Activated CD4-positive, alpha-beta T cell treated with anti-CD3 and anti-CD28 coated beads, Interleukin-2, amount 10 ng/mL, durations not matched to agents 7 days and 5 days (primary cell): Measurements from ENCODE around the gene UIMC1. TPM values are rescaled to one million over a fixed set of nuclear protein-coding genes. Genes with fewer than 3 reads are reported as not detected.

Source experiments
- CTCF ChIA-PET: fragments of 350-600 bp; sonication (Branson Sonifier 250); formaldehyde crosslinking; loops from one replicate; lab custom pipeline; 2021; ENCODE audit warnings: antibody characterized with exemption; lab: Charles Lee
- POLR2A ChIA-PET: fragments of 350-600 bp; sonication (Branson Sonifier 250); formaldehyde crosslinking; loops from one replicate; lab custom pipeline; 2021; ENCODE audit warnings: antibody characterized with exemption; lab: Charles Lee
- DNase-seq: peaks from one replicate; pipeline ENCODE4 v3.0.0-alpha.2; 2020
- H3K27ac Mint-ChIP-seq: one replicate; pipeline ENCODE4 v1.8.0; 2021; ENCODE audit warnings: mild to moderate bottlenecking, moderate library complexity, mixed read lengths
- H3K27me3 Mint-ChIP-seq: one replicate; pipeline ENCODE4 v1.8.0; 2021; ENCODE audit warnings: mixed read lengths
- H3K36me3 Mint-ChIP-seq: one replicate; pipeline ENCODE4 v1.8.0; 2021; ENCODE audit warnings: low read depth, mixed read lengths
- H3K4me1 Mint-ChIP-seq: one replicate; pipeline ENCODE4 v1.8.0; 2021; ENCODE audit warnings: mixed read lengths
- H3K4me3 Mint-ChIP-seq: one replicate; pipeline ENCODE4 v1.8.0; 2021; ENCODE audit warnings: mild to moderate bottlenecking, moderate library complexity, mixed read lengths
- H3K9me3 Mint-ChIP-seq: one replicate; pipeline ENCODE4 v1.8.0; 2021; ENCODE audit warnings: mixed read lengths
- total RNA-seq, 2 experiments: library from RNA; stranded (reverse); gene quantifications; one replicate each; pipeline ENCODE4 v1.2.3, GENCODE V29; 2021

The UIMC1 gene
- total RNA-seq, 2 experiments from 2014 or later, result 49.3 to 53.0 TPM

GRCh38 chr5:176883700-176884570 is 122.6 kb downstream of the UIMC1 start:
- Mint-ChIP-seq H3K27me3 (no peaks in the 10 kb centered on the region), H3K36me3 (no peaks in the 10 kb centered on the region), H3K4me1 (peaks cover 7% of the 10 kb centered on the region), H3K4me3 (no peak overlapping the region), H3K27ac (no peak overlapping the region), H3K9me3 (no peaks in the 10 kb centered on the region)
- POLR2A ChIA-PET, result no interaction called here
- no peak for DNase-seq
- CTCF ChIA-PET, result interaction anchor here (1.5 kb wide), 1 partner anchor 15 kb away, joined by 6 read pairs; the partner anchor contains the start of gene HK3

DNA sequence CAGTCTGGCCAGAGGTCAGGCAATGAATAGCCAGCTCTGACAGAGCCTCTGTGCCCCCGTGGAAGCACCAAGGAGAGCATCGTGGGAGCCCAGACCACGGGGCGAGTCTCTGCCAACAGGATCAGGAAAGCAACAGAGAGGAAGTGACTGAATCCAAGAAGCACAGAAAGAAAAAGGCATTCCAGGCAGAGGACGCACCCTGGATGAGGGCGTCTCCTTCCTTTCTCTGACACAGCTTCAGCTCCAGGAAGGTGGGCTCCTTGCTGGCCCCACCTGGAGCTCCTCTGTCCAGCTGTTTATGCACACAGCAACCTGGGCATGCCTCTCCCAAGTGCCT is 124.0 kb downstream of the UIMC1 start:
- Mint-ChIP-seq H3K27me3 (no peaks in the 10 kb centered on the region), H3K4me1 (peaks cover 7% of the 10 kb centered on the region), H3K36me3 (no peaks in the 10 kb centered on the region), H3K9me3 (no peaks in the 10 kb centered on the region), H3K27ac (no peak overlapping the region), H3K4me3 (no peak overlapping the region)
- DNase-seq, result no peak
- ChIA-PET POLR2A (no interaction called here), CTCF (interaction anchor here (1.5 kb wide), 1 partner anchor 16 kb away, joined by 6 read pairs; the partner anchor contains the start of gene HK3)

DNA sequence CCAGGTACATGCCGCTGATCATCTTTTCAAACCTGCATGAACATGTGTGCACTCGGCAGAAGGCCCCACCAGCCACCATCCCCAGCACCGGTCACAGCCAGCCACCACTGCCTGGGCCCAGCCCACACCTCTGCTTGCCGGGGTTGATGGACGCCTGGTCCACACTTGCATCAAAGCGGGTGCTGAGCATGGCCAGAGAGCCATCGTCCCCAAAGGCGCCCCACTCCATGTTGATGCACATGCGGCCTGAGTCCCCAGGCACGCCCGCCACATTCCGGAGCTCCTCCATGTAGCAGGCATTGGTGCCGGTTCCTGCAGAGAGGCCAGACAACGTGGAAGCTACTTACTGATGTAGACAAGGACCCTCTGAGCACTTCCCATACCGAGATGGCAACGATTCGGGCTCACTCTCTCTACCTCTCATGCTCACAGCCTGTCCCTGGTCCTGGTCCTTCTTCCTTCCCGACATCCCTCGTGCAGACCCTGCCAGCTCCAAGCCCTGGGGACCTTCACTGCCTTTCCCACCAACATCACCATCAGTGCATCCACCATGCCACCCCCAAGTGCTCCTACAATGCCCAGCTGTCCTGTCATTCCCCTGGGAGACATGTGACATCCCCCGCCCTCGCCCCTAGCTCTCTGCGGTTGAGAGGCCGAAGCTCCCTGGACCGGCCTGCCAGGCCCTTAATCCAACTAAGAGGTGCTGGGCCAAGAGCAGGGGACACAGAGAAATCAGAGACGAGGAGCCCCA is 124.6 kb downstream of the UIMC1 start:
- ChIA-PET POLR2A (no interaction called here), CTCF (interaction anchor here (1.5 kb wide), 1 partner anchor 17 kb away, joined by 6 read pairs; the partner anchor contains the start of gene HK3)
- no peaks in the 10 kb centered on the region for H3K9me3 Mint-ChIP-seq
- no peak overlapping the region for H3K4me3 Mint-ChIP-seq
- H3K27me3 Mint-ChIP-seq, result no peaks in the 10 kb centered on the region
- peaks cover 7% of the 10 kb centered on the region for H3K4me1 Mint-ChIP-seq
- no peaks in the 10 kb centered on the region for H3K36me3 Mint-ChIP-seq
- no peak overlapping the region for H3K27ac Mint-ChIP-seq
- no peak for DNase-seq

- peaks cover 4% of the 10 kb centered on the region for H3K27me3 Mint-ChIP-seq
- no peak overlapping the region for H3K4me3 Mint-ChIP-seq
- peaks cover 7% of the 10 kb centered on the region for H3K4me1 Mint-ChIP-seq
- H3K9me3 Mint-ChIP-seq, result no peaks in the 10 kb centered on the region
- DNase-seq, result no peak
- ChIA-PET POLR2A (no interaction called here), CTCF (no interaction called here)
- no peaks in the 10 kb centered on the region for H3K36me3 Mint-ChIP-seq
- H3K27ac Mint-ChIP-seq, result no peak overlapping the region
These were observed 125.4 kb downstream of the UIMC1 start for GRCh38 chr5:176881021-176881749.

DNA sequence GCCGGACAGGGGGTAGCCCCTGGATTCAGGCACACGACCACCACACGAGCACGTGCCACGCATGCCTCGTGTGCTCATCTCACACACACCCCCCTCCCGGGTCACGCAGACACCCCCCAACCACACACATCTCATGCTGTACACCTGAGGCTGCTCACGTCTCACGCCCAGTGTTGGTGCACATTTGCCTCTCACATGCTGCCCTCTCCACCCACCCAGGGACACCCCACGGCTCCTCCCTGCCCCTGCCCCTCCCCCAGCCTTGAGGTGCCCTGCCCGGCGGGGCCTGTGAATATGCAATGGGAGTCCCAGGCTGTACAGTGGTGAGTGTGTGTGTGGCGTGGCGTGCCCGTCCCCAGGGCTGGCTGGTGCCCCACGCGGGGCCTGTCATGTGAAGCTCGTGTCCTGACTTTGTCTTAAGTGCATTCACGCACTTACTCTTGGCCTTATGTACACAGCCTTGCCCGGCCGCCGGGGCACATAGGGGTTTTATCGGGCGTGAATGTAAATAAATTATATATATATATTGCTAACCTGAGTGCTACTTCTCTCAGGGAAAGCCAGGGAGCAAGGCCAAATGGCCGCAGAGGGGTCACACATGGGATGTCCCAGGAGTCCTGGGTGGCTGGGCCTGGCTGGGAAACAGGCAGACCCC is 126.1 kb downstream of the UIMC1 start:
- Mint-ChIP-seq H3K27ac (no peak overlapping the region), H3K36me3 (no peaks in the 10 kb centered on the region), H3K4me1 (peaks cover 10% of the 10 kb centered on the region), H3K4me3 (no peak overlapping the region), H3K27me3 (peaks cover 11% of the 10 kb centered on the region), H3K9me3 (no peaks in the 10 kb centered on the region)
- ChIA-PET CTCF (interaction anchor here (1.0 kb wide), 1 partner anchor 60 kb away, joined by 4 read pairs; no protein-coding TSS in a partner anchor), POLR2A (no interaction called here)
- DNase-seq, result no peak

- CTCF ChIA-PET, result interaction anchor here (0.5 to 1.0 kb wide), 2 partner anchors 61 to 205 kb away, joined by 3 to 4 read pairs; no protein-coding TSS in a partner anchor
These were observed 126.8 kb downstream of the UIMC1 start for GRCh38 chr5:176879663-176880361.

GRCh38 chr5:176878906-176879662 is 127.5 kb downstream of the UIMC1 start:
- Mint-ChIP-seq H3K27ac (no peak overlapping the region), H3K36me3 (no peaks in the 10 kb centered on the region), H3K4me3 (no peak overlapping the region), H3K27me3 (peaks cover 18% of the 10 kb centered on the region), H3K4me1 (peaks cover 3% of the 10 kb centered on the region), H3K9me3 (no peaks in the 10 kb centered on the region)
- CTCF ChIA-PET, result interaction anchor here (0.5 to 1.0 kb wide), 2 partner anchors 61 to 204 kb away, joined by 3 to 4 read pairs; no protein-coding TSS in a partner anchor
- DNase-seq, result no peak
- POLR2A ChIA-PET, result no interaction called here

More at GRCh38 chr5:176879663-176880361, 126.8 kb downstream of the UIMC1 start:
- POLR2A ChIA-PET, result no interaction called here
- DNase-seq, result no peak
- H3K36me3 Mint-ChIP-seq, result no peaks in the 10 kb centered on the region
- H3K4me1 Mint-ChIP-seq, result peaks cover 6% of the 10 kb centered on the region
- no peak overlapping the region for H3K4me3 Mint-ChIP-seq
- H3K9me3 Mint-ChIP-seq, result no peaks in the 10 kb centered on the region
- peaks cover 18% of the 10 kb centered on the region for H3K27me3 Mint-ChIP-seq
- no peak overlapping the region for H3K27ac Mint-ChIP-seq

GRCh38 chr5:176878463-176878862 is 128.1 kb downstream of the UIMC1 start:
- Mint-ChIP-seq H3K4me1 (peaks cover 3% of the 10 kb centered on the region), H3K4me3 (no peak overlapping the region), H3K36me3 (no peaks in the 10 kb centered on the region), H3K9me3 (no peaks in the 10 kb centered on the region), H3K27ac (no peak overlapping the region), H3K27me3 (peaks cover 18% of the 10 kb centered on the region)
- POLR2A ChIA-PET, result no interaction called here
- CTCF ChIA-PET, result interaction anchor here (1.1 kb wide), 1 partner anchor 19 kb away, joined by 3 read pairs; no protein-coding TSS in a partner anchor
- no peak for DNase-seq

DNA sequence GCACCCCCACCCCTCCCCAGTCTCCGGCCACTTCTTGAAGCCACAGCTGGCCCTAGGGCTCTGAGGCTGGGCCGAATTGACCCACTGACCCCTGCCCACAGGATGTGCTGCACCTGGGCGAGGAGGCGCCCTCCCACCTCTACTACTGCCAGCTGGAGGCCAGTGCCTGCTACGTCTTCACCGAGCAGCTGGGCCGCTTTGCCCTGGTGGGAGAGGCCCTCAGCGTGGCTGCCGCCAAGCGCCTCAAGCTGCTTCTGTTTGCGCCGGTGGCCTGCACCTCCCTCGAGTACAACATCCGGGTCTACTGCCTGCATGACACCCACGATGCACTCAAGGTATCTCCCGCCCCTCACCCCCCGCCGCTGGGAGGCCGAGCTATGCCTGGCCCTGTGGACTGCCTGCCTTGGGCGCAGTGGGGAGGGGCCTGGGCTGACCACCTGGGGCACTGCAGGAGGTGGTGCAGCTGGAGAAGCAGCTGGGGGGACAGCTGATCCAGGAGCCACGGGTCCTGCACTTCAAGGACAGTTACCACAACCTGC is 128.7 kb downstream of the UIMC1 start:
- no peak overlapping the region for H3K27ac Mint-ChIP-seq
- H3K36me3 Mint-ChIP-seq, result no peaks in the 10 kb centered on the region
- H3K4me1 Mint-ChIP-seq, result peaks cover 3% of the 10 kb centered on the region
- ChIA-PET POLR2A (no interaction called here), CTCF (interaction anchor here (1.1 kb wide), 1 partner anchor 18 kb away, joined by 3 read pairs; no protein-coding TSS in a partner anchor)
- no peaks in the 10 kb centered on the region for H3K9me3 Mint-ChIP-seq
- H3K4me3 Mint-ChIP-seq, result no peak overlapping the region
- H3K27me3 Mint-ChIP-seq, result peaks cover 18% of the 10 kb centered on the region
- no peak for DNase-seq

GRCh38 chr5:176876506-176877431 is 129.8 kb downstream of the UIMC1 start:
- Mint-ChIP-seq H3K4me1 (peaks cover 3% of the 10 kb centered on the region), H3K9me3 (no peaks in the 10 kb centered on the region), H3K36me3 (no peaks in the 10 kb centered on the region), H3K27ac (no peak overlapping the region), H3K4me3 (no peak overlapping the region), H3K27me3 (peaks cover 18% of the 10 kb centered on the region)
- no peak for DNase-seq
- ChIA-PET POLR2A (no interaction called here), CTCF (no interaction called here)
